Endothelial cell of hepatic sinusoid (primary cell): ENCODE data around the gene TASOR.
"Not testable (repeated sequence)": the region's sequence is repeated elsewhere in the genome, so short reads cannot be mapped to it uniquely, and the experiment has no call there.

ENCODE experiments used
- in situ Hi-C: cut with HindIII; loops from 2 replicates; pipeline ENCODE4 v1.10.0; 2017; ENCODE audit warnings: low sequenced_read_pairs

TASOR gene

GRCh38 chr3:56683122-56683817 is at the start of gene TASOR:
Gene TASOR (minus strand): TSS chr3:56683265. CDS start chr3:56683006, 259 bp downstream.
- in situ Hi-C loops: loop anchor here (5.0 kb wide), 2 partner anchors 61 to 94 kb away; no protein-coding TSS in a partner anchor

- in situ Hi-C loops: no loop called here
Measured at GRCh38 chr3:56732109-56732508, 49.0 kb upstream of the TASOR start.

- in situ Hi-C loops: no loop called here
Measured at GRCh38 chr3:56725175-56725574, 42.1 kb upstream of the TASOR start.

- in situ Hi-C loops: no loop called here
Measured at GRCh38 chr3:56724676-56725075, 41.6 kb upstream of the TASOR start.

GRCh38 chr3:56720849-56721248 is 37.8 kb upstream of the TASOR start:
- in situ Hi-C loops: no loop called here

GRCh38 chr3:56718809-56719208 is 35.7 kb upstream of the TASOR start:
- in situ Hi-C loops: not testable (repeated sequence)

- in situ Hi-C loops: no loop called here
Measured at GRCh38 chr3:56711344-56711743, 28.3 kb upstream of the TASOR start.

- in situ Hi-C loops: loop anchor here (5.0 kb wide), 1 partner anchor 275 kb away; no protein-coding TSS in a partner anchor
Measured at GRCh38 chr3:56707412-56707811, 24.3 kb upstream of the TASOR start.

GRCh38 chr3:56706629-56707028 is 23.6 kb upstream of the TASOR start:
- in situ Hi-C loops: loop anchor here (5.0 kb wide), 1 partner anchor 276 kb away; no protein-coding TSS in a partner anchor

GRCh38 chr3:56704706-56705105 is 21.6 kb upstream of the TASOR start:
- in situ Hi-C loops: loop anchor here (5.0 kb wide), 1 partner anchor 278 kb away; no protein-coding TSS in a partner anchor

GRCh38 chr3:56702490-56703315 is 19.6 kb upstream of the TASOR start:
- in situ Hi-C loops: no loop called here

GRCh38 chr3:56700151-56700550 is 17.1 kb upstream of the TASOR start:
- in situ Hi-C loops: no loop called here

- in situ Hi-C loops: no loop called here
Measured at GRCh38 chr3:56694867-56695683, 12.0 kb upstream of the TASOR start.

- in situ Hi-C loops: no loop called here
Measured at GRCh38 chr3:56693750-56694149, 10.7 kb upstream of the TASOR start.

- in situ Hi-C loops: not testable (repeated sequence)
Measured at GRCh38 chr3:56692520-56693433, 9.7 kb upstream of the TASOR start.

GRCh38 chr3:56692001-56692365 is 8.9 kb upstream of the TASOR start:
- in situ Hi-C loops: not testable (repeated sequence)

- in situ Hi-C loops: no loop called here
Measured at GRCh38 chr3:56691165-56692000, 8.3 kb upstream of the TASOR start.

- in situ Hi-C loops: no loop called here
Measured at GRCh38 chr3:56689303-56689702, 6.2 kb upstream of the TASOR start.

- in situ Hi-C loops: no loop called here
Measured at GRCh38 chr3:56688191-56688590, 5.1 kb upstream of the TASOR start.
